ENCODE data around the gene CFAP74. TPM values are rescaled to one million over a fixed set of nuclear protein-coding genes. Genes with fewer than 3 reads are reported as not detected.

The CFAP74 gene
- polyA plus RNA-seq, 1 donor from 2014 or later, result 0.22 TPM

GRCh38 chr1:1895060-1895418 is 108.5 kb downstream of the CFAP74 start:
- Histone ChIP-seq H4K20me1 (ENCODE audit: insufficient read depth) (no peaks in the 10 kb centered on the region), H2AFZ (ENCODE audit: low read depth, low read length) (no peak overlapping the region), H3K27me3 (ENCODE audit: insufficient read depth, low read depth, low read length) (no peaks in the 10 kb centered on the region), H3K36me3 (ENCODE audit: insufficient read depth, low read length) (no peaks in the 10 kb centered on the region), H3K9me2 (ENCODE audit: insufficient read depth, low read length) (no peaks in the 10 kb centered on the region), H3K4me2 (ENCODE audit: low read length) (no peak overlapping the region), H3K4me3 (ENCODE audit: low read length) (no peak overlapping the region), H3F3A (ENCODE audit: insufficient read depth, low read length, poor library complexity, severe bottlenecking) (no peaks in the 10 kb centered on the region), H3K9ac (ENCODE audit: low read length) (no peak overlapping the region), H3K27ac (ENCODE audit: low read length) (no peak overlapping the region), H3K79me2 (replicated peaks; ENCODE audit: insufficient read depth, low read length) (peaks cover 10% of the 10 kb centered on the region), H3K9me3 (ENCODE audit: low read length) (no peaks in the 10 kb centered on the region)
- TF ChIP-seq POLR2AphosphoS5 (IDR thresholded peaks at IDR 0.05), result no peak
- TF ChIP-seq REST (IDR thresholded peaks at IDR 0.05; ENCODE audit: borderline replicate concordance), result no peak
- no peak for TF ChIP-seq TAF1 (IDR thresholded peaks at IDR 0.05; ENCODE audit: low read depth)
- no peak for TF ChIP-seq RAD21 (conservative IDR thresholded peaks at IDR 0.05)
- TF ChIP-seq EP300 (conservative IDR thresholded peaks at IDR 0.05; ENCODE audit: poor library complexity, severe bottlenecking), result no peak
- TF ChIP-seq MXI1 (conservative IDR thresholded peaks at IDR 0.05; ENCODE audit: poor library complexity, severe bottlenecking), result no peak
- TF ChIP-seq SMC3 (conservative IDR thresholded peaks at IDR 0.05; ENCODE audit: poor library complexity), result no peak
- no peak for TF ChIP-seq CTCF (IDR thresholded peaks at IDR 0.05; ENCODE audit: poor library complexity, severe bottlenecking)
- no peak for TF ChIP-seq EZH2 (IDR thresholded peaks at IDR 0.05; ENCODE audit: borderline replicate concordance, insufficient read depth, low read length, poor library complexity, severe bottlenecking)

- Histone ChIP-seq H3K4me2 (ENCODE audit: low read length) (no peak overlapping the region), H3K4me3 (ENCODE audit: low read length) (no peak overlapping the region), H3K27me3 (ENCODE audit: insufficient read depth, low read depth, low read length) (no peaks in the 10 kb centered on the region), H3K79me2 (replicated peaks; ENCODE audit: insufficient read depth, low read length) (peaks cover 16% of the 10 kb centered on the region), H4K20me1 (ENCODE audit: insufficient read depth) (no peaks in the 10 kb centered on the region), H2AFZ (ENCODE audit: low read depth, low read length) (no peak overlapping the region), H3K27ac (ENCODE audit: low read length) (no peak overlapping the region), H3F3A (ENCODE audit: insufficient read depth, low read length, poor library complexity, severe bottlenecking) (peaks cover 4% of the 10 kb centered on the region), H3K9me2 (ENCODE audit: insufficient read depth, low read length) (no peaks in the 10 kb centered on the region), H3K9me3 (ENCODE audit: low read length) (no peaks in the 10 kb centered on the region), H3K9ac (ENCODE audit: low read length) (no peak overlapping the region), H3K36me3 (ENCODE audit: insufficient read depth, low read length) (no peaks in the 10 kb centered on the region)
- TF ChIP-seq CTCF (IDR thresholded peaks at IDR 0.05; ENCODE audit: poor library complexity, severe bottlenecking) (no peak), TAF1 (IDR thresholded peaks at IDR 0.05; ENCODE audit: low read depth) (no peak), EZH2 (IDR thresholded peaks at IDR 0.05; ENCODE audit: borderline replicate concordance, insufficient read depth, low read length, poor library complexity, severe bottlenecking) (no peak), RAD21 (conservative IDR thresholded peaks at IDR 0.05) (no peak), MXI1 (conservative IDR thresholded peaks at IDR 0.05; ENCODE audit: poor library complexity, severe bottlenecking) (no peak), SMC3 (conservative IDR thresholded peaks at IDR 0.05; ENCODE audit: poor library complexity) (no peak), EP300 (conservative IDR thresholded peaks at IDR 0.05; ENCODE audit: poor library complexity, severe bottlenecking) (no peak), REST (IDR thresholded peaks at IDR 0.05; ENCODE audit: borderline replicate concordance) (no peak), POLR2AphosphoS5 (IDR thresholded peaks at IDR 0.05) (no peak)
Measured at GRCh38 chr1:1894354-1895059, 109.1 kb downstream of the CFAP74 start.

All from neural cell (in vitro differentiated cells).